H4 (cell line): ENCODE measurements around the gene KIF3B. TPM values are rescaled to one million over a fixed set of nuclear protein-coding genes. Genes with fewer than 3 reads are reported as not detected.
A peak's percentile ranks its signal among the peaks of the same experiment; 100 is the strongest.
"Not testable (repeated sequence)": the region's sequence is repeated elsewhere in the genome, so short reads cannot be mapped to it uniquely, and the experiment has no call there.

Experiments
- DNase-seq: peaks from one replicate; pipeline ENCODE4 v3.0.0-alpha.2; 2015; ENCODE audit warnings: low spot score
- total RNA-seq: library from RNA; depleted of rRNA; stranded (reverse); fragments of >200 nt; shearing (Covaris generic); gene quantifications from 2 replicates; pipeline ENCODE4 v1.2.3, GENCODE V29; 2014

The KIF3B gene
- total RNA-seq, 1 experiment from 2014 or later = 15.0 TPM

- no peak for DNase-seq
Observed at GRCh38 chr20:32330555-32330897, 53.1 kb downstream of the KIF3B start.

- no peak for DNase-seq
Observed at GRCh38 chr20:32332614-32333013, 55.2 kb downstream of the KIF3B start.

DNA sequence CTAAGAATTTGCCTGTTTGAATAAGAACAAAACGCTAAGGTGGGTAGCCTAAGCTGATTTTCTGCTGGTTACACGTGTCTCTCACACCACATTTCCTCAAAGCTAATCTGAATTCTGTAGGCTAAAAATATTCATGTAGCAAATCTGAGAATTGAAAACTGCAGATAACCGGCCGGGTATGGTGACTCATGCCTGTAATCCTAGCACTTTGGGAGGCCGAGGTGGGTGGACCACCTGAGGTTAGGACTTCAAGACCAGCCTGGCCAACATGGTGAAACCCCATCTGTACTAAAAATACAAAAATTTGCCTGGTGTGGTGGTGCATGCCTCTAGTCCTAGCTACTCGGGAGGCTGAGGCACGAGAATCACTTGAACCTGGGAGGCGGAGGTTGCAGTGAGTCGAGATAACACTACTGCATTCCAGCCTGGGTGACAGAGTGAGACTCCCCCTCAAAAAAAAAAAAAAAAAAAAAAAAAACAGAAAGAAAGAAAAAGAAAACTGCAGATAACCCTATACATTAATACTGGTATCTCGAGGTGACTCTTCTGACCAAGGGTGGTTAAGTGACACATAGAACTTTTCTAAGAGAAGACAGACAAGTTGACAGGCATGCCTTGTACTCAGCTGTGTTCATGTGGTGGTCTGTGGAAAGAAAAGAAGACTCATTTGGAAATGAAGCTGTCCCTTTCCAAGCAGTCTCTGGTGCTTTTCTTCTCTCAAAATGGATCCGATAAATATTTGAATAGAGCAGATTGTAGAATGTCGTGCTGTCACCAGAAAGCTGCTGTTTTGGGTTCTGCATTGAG, 55.9 kb downstream of the KIF3B start:
- DNase-seq = no peak

- no peak for DNase-seq
Observed at GRCh38 chr20:32333988-32334885, 56.8 kb downstream of the KIF3B start.

DNA sequence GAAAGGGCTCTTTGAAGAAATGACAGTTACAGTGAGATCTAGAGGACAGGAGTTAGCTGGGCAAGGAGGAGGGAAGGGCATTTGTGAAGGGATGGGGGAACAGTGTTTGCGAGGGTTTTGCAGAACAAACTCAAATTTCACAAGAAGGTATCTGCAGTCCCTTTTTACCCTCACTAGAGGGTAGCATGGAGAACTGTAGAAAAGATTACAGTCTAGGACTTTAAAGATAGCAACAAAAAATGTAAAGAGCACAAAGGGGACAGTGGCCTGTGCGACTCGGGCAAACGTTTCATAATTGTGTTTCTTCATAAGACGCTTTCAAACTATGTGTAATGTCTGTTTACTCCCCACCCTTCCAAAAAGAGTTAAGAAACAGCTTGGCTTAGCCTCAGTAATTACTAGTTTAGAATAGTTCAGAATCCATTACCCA, 59.5 kb downstream of the KIF3B start:
- DNase-seq = peak; percentile 23

DNA sequence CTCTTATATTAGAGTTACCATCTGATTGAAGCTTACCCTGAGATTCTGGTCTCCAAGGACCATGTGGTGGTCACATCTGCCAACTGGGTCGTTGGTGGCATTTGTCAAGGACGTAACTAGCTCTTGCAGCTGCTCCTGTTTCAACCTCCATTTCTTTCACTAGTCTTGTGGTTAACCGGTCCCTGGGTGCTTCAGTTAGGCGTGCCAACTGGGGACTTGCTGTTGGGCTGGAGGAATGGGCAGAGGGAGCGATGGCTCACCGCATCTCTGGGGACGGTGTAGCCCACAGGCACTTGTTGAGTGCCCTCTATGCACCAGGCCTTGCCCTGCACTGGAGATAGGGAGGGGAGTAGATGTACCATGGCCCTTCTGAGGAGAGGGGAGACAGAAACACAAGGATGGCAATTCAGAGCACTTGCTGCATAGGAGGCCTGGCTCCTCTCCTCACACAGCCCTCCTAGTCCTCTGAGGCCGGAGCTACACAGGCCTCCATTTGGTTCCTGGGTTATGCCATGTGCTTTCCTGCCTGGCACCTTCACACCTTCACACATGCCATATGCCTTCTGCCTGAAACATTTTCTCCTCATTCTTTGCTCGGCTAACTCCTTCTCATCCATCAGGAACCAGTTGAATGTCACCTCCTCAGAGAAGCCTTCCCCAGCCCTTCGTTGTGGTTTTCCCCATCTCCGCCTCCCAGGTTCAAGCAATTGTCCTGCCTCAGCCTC, 60.6 kb downstream of the KIF3B start:
- no peak for DNase-seq

GRCh38 chr20:32338665-32339064, 61.2 kb downstream of the KIF3B start:
- no peak for DNase-seq

- DNase-seq = no peak
Observed at GRCh38 chr20:32339116-32339515, 61.7 kb downstream of the KIF3B start.

GRCh38 chr20:32341053-32341452, 63.6 kb downstream of the KIF3B start:
- DNase-seq = not testable (repeated sequence)

DNA sequence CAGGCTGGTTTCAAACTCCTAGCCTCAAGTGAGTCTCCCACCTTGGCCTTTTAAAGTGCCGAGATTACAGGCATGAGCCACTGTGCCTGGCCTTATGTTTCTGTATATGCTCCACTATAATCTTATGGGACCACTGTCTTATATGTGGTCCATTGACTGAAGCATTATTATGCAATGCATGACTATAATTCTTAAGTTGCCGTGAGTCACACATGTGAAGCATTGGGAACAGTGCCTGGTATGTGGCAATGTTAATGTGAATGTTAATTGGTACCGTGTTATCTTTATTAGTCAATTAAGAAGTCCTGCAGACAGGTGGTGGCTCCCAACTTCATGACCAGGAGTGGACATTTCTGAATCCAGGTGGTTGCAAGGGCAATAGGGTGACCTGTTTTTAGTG, 66.0 kb downstream of the KIF3B start:
- no peak for DNase-seq

DNA sequence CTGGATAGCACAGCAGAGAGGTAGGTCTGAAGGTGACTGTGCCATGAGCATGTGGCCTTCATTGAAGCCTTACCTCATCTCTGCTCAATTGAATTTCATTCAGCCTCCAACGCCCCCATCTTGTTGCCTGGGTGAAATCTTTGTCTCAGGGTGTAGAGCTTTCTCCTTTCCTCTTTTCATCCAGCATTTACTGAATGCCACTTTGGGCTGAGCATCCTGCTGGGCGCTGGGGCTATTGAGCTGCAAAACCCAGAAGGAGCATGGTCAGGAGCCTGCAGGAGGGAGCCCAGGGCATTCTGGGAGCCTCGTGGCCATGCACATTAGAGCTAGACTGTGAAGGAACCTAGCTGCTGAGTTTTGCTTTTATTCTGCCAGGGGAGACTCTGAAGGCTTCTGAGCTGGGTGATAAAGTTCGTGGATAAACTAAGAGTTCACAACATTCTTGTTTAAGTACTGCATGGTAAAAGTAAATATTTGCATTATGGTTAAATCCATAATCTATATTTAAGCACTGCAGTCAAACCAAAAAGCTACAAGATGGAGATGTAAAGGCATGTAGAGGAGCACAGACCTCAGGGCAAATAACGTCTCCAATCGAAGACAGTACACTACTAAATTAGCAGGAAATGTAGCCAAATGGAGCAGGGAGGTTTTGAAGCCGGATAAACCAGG, 67.5 kb downstream of the KIF3B start:
- DNase-seq = no peak

GRCh38 chr20:32348207-32348606, 70.8 kb downstream of the KIF3B start:
- no peak for DNase-seq

DNA sequence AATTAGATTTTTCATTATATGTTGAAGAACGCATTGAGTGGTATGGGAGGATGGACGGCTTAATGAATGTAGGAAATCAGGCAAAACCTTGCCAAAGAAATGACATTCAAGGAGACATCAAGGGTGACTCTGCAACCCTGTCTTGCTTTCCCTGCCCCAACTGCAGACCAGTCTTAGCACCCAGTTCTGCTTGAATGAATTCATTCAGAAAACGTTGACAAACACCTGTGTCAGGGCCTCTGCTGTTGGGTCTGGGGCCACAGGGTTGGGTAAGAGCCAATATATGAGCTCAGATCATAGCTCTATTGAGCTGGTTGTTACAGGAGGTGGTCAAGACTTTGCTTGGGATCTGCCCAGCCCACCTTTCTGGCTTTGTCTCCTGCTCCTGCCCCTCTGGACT, 73.0 kb downstream of the KIF3B start:
- no peak for DNase-seq

- DNase-seq = no peak
Observed at GRCh38 chr20:32352121-32352720, 74.8 kb downstream of the KIF3B start.

- no peak for DNase-seq
Observed at GRCh38 chr20:32353848-32354496, 76.5 kb downstream of the KIF3B start.

GRCh38 chr20:32354592-32355416, 77.4 kb downstream of the KIF3B start:
- DNase-seq = peak; percentile 28

GRCh38 chr20:32355417-32355841, 78.0 kb downstream of the KIF3B start:
- no peak for DNase-seq

DNA sequence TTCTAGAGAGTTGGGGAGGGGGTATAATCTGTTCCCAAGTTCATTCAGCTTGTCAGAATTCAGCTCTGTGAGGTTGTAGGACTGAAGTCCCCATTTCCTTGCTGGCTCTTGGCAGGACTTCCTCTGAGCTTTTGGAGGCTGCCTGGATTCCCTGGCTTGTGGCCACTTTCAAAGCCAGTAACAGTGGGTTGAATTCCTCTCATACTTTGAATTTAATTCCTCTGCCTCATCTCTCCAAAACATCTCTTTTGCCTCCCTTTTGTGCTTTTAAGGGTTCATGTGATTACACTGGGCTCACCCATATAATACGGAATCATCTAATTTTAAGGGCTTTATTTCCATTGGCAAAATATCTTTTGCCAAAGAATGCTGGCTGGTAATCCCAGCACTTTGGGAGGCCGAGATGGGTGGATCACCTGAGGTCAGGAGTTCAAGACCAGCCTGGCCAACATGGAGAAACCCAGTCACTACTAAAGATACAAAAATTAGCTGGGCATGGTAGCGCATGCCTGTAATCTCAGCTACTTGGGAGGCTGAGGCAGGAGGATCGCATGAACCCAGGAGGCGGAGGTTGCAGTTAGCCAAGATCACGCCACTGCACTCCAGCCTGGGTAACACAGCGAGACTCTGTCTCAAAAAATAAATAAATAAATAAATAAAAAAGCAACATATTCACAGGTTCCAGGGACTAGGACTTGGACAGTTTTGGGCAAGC, 78.6 kb downstream of the KIF3B start:
- DNase-seq = peak; percentile 28
